GM23338 (cell line): Measurements from ENCODE around the gene TNPO3. TPM values are rescaled to one million over a fixed set of nuclear protein-coding genes. Genes with fewer than 3 reads are reported as not detected.

Experiments used
- ATAC-seq: fragments of 200-7000 bp; cut with Tn5 transposase; 3 replicates; pipeline ENCODE4 v1.9.1; 2020
- DNase-seq: peaks from one replicate; pipeline ENCODE4 v3.0.0-alpha.2; 2015; ENCODE audit warnings: low spot score
- H2AFZ ChIP-seq: fragments of 200-600 bp; sonication (generic); 2 replicates; pipeline ENCODE4 v1.8.0; 2016; ENCODE audit warnings: antibody characterized with exemption, mild to moderate bottlenecking, moderate library complexity
- H3F3A ChIP-seq: fragments of 200-600 bp; sonication (generic); replicated peaks from 2 replicates; pipeline ENCODE4 v1.8.0; 2017; ENCODE audit warnings: antibody characterized with exemption, mixed run types, low read depth
- H3K27ac ChIP-seq: fragments of 200-600 bp; sonication (generic); 2 replicates; pipeline ENCODE4 v1.6.1; 2016; ENCODE audit warnings: low read depth
- H3K27me3 ChIP-seq: fragments of 200-600 bp; sonication (generic); 2 replicates; pipeline ENCODE4 v1.8.0; 2016; ENCODE audit warnings: mild to moderate bottlenecking, mixed run types, moderate library complexity; ENCODE audit not compliant: insufficient read depth
- H3K36me3 ChIP-seq: fragments of 200-600 bp; sonication (generic); 2 replicates; pipeline ENCODE4 v1.8.0; 2016; ENCODE audit warnings: mild to moderate bottlenecking; ENCODE audit not compliant: insufficient read depth
- H3K4me1 ChIP-seq: fragments of 200-600 bp; sonication (generic); 2 replicates; pipeline ENCODE4 v1.8.0; 2016; ENCODE audit warnings: mild to moderate bottlenecking, moderate library complexity; ENCODE audit not compliant: insufficient read depth
- H3K4me2 ChIP-seq: fragments of 200-600 bp; sonication (generic); 2 replicates; pipeline ENCODE4 v1.7.1; 2017; ENCODE audit warnings: mixed run types
- H3K4me3 ChIP-seq: fragments of 200-600 bp; sonication (generic); 2 replicates; pipeline ENCODE4 v1.6.1; 2016; ENCODE audit warnings: mixed run types
- H3K79me2 ChIP-seq: fragments of 200-600 bp; sonication (generic); replicated peaks from 2 replicates; pipeline ENCODE4 v1.8.0; 2017; ENCODE audit warnings: mild to moderate bottlenecking; ENCODE audit not compliant: insufficient read depth
- H3K9me2 ChIP-seq: fragments of 200-600 bp; sonication (generic); 2 replicates; pipeline ENCODE4 v1.8.0; 2017; ENCODE audit not compliant: insufficient read depth
- H4K20me1 ChIP-seq: fragments of 200-600 bp; sonication (generic); replicated peaks from 2 replicates; pipeline ENCODE4 v1.8.0; 2017; ENCODE audit warnings: mild to moderate bottlenecking; ENCODE audit not compliant: insufficient read depth
- H3K27ac Mint-ChIP-seq: 2 replicates; pipeline ENCODE4 v1.8.0; 2020; ENCODE audit warnings: inconsistent platforms, mild to moderate bottlenecking, moderate library complexity, mixed read lengths
- H3K27me3 Mint-ChIP-seq: 3 replicates; pipeline ENCODE4 v1.8.0; 2022; ENCODE audit warnings: low read depth, mild to moderate bottlenecking, moderate library complexity, mixed read lengths, inconsistent platforms; ENCODE audit not compliant: insufficient read depth, poor library complexity
- H3K36me3 Mint-ChIP-seq: 3 replicates; pipeline ENCODE4 v1.8.0; 2021; ENCODE audit warnings: low read depth, mild to moderate bottlenecking, inconsistent platforms, moderate library complexity, mixed read lengths
- H3K4me1 Mint-ChIP-seq: 3 replicates; pipeline ENCODE4 v1.8.0; 2020; ENCODE audit warnings: mild to moderate bottlenecking, inconsistent platforms, mixed read lengths
- H3K4me3 Mint-ChIP-seq: 3 replicates; pipeline ENCODE4 v1.8.0; 2021; ENCODE audit warnings: moderate library complexity, mild to moderate bottlenecking, inconsistent platforms, mixed read lengths
- H3K9me3 Mint-ChIP-seq: 3 replicates; pipeline ENCODE4 v1.8.0; 2020; ENCODE audit warnings: moderate library complexity, mild to moderate bottlenecking, inconsistent platforms, mixed read lengths
- CTCF ChIP-seq, 2 experiments: fragments of 200-600 bp in 1 of 2; sonication (generic) in 1 of 2; conservative IDR thresholded peaks; 2 replicates each; pipeline versions ENCODE4 v1.5.1 to v1.6.1; 2016 to 2017; ENCODE audit warnings: antibody characterized with exemption in 2 of 2, low read depth in 2 of 2, mild to moderate bottlenecking in 2 of 2, moderate library complexity in 1 of 2
- JUNB ChIP-seq: IDR thresholded peaks from one replicate; pipeline ENCODE4 v1.6.1; 2016; ENCODE audit warnings: antibody characterized with exemption; ENCODE audit not compliant: unreplicated experiment
- POLR2AphosphoS5 ChIP-seq: IDR thresholded peaks from 2 replicates; pipeline ENCODE4 v1.6.1; 2016; ENCODE audit warnings: antibody characterized with exemption, low read depth
- REST ChIP-seq: IDR thresholded peaks from one replicate; pipeline ENCODE4 v1.6.1; 2018; ENCODE audit warnings: antibody characterized with exemption; ENCODE audit not compliant: unreplicated experiment
- ZNF114 ChIP-seq: fragments of 250-450 bp; sonication (Bioruptor Pico); IDR thresholded peaks from 2 replicates; pipeline ENCODE4 v1.5.0; 2020; ENCODE audit warnings: mild to moderate bottlenecking, moderate library complexity
- ZNF462 ChIP-seq: fragments of 250-450 bp; sonication (Bioruptor Pico); IDR thresholded peaks from 2 replicates; pipeline ENCODE4 v1.5.0; 2020; ENCODE audit warnings: mild to moderate bottlenecking, moderate library complexity
- polyA plus RNA-seq: library from polyadenylated mRNA; unstranded; fragments of >200 nt; fragmentation: Nextera tagmentation; extraction: Ambion mirVana; gene quantifications from 2 replicates; pipeline ENCODE4 v1.2.1, GENCODE V29; 2016
- total RNA-seq: library from RNA; depleted of rRNA; stranded (reverse); fragments of >200 nt; shearing (Covaris generic); gene quantifications from 2 replicates; pipeline ENCODE4 v1.2.3, GENCODE V29; 2014
- TF ChIP-seq, protein P1 (sequence below): IDR thresholded peaks from 2 replicates; pipeline ENCODE4 v1.6.1; 2016; ENCODE audit warnings: antibody characterized with exemption

TNPO3 gene
- total and polyA plus RNA-seq, 2 experiments from 2014 or later = 38.2 to 127 TPM

DNA sequence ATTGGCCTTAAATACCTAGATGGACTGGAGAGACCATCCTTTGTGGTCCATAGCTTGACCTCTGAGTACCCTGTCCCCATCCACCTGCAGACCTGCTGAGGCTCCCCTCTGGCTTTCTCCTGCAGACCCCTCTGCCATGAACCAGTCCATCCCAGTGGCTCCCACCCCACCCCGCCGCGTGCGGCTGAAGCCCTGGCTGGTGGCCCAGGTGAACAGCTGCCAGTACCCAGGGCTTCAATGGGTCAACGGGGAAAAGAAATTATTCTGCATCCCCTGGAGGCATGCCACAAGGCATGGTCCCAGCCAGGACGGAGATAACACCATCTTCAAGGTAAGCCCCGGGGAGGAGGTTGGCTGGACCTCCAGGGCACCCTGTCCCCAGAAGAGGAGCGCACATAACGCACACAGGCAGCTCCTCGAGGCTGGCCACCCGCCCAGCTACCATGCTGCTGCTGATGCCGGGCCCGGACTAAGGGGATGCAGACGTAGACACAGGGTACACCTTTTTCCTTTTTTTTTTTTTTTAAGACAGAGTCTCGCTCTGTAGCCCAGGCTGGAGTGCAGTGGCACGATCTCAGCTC lies 112.9 kb downstream of the TNPO3 start:
- DNase-seq (no peak), ATAC-seq (no peak)
- no peaks in the 10 kb centered on the region for H3K36me3 ChIP-seq
- Mint-ChIP-seq H3K36me3 (no peaks in the 10 kb centered on the region; the same call in 2 of the 3 replicates), H3K9me3 (no peaks in the 10 kb centered on the region), H3K27ac (no peak overlapping the region), H3K4me3 (no peak overlapping the region), H3K4me1 (peaks cover 11% of the 10 kb centered on the region), H3K27me3 (peaks cover 50% of the 10 kb centered on the region)
- H3F3A ChIP-seq = 0 out of 2 replicates have a peak, but pooled peaks cover 2% of the 10 kb centered on the region
- H3K27ac ChIP-seq = no peak overlapping the region
- TF ChIP-seq POLR2AphosphoS5 (no peak), CTCF (conservative IDR thresholded peaks at IDR 0.05; ENCODE audit: low read depth in 2 of 2) (no peak), ZNF114 (CRISPR knock-in tag) (no peak), REST (no peak)
- TF ChIP-seq, protein P1, sequence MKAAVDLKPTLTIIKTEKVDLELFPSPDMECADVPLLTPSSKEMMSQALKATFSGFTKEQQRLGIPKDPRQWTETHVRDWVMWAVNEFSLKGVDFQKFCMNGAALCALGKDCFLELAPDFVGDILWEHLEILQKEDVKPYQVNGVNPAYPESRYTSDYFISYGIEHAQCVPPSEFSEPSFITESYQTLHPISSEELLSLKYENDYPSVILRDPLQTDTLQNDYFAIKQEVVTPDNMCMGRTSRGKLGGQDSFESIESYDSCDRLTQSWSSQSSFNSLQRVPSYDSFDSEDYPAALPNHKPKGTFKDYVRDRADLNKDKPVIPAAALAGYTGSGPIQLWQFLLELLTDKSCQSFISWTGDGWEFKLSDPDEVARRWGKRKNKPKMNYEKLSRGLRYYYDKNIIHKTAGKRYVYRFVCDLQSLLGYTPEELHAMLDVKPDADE = no peak
- H4K20me1 ChIP-seq = peaks cover 1% of the 10 kb centered on the region; the same call in 1 of the 2 replicates
- peaks cover 40% of the 10 kb centered on the region for H3K27me3 ChIP-seq
- no peak overlapping the region for H2AFZ ChIP-seq
- no peaks in the 10 kb centered on the region for H3K4me1 ChIP-seq
- no peak overlapping the region for H3K4me2 ChIP-seq
- no peaks in the 10 kb centered on the region for H3K9me2 ChIP-seq
- no peaks in the 10 kb centered on the region for H3K79me2 ChIP-seq
- H3K4me3 ChIP-seq = no peak overlapping the region

GRCh38 chr7:128941323-128941890 lies 113.5 kb downstream of the TNPO3 start:
- no peak for ATAC-seq
- Histone ChIP-seq H3K79me2 (no peaks in the 10 kb centered on the region), H3K4me1 (no peaks in the 10 kb centered on the region), H4K20me1 (peaks cover 4% of the 10 kb centered on the region; the same call in 1 of the 2 replicates), H3K36me3 (no peaks in the 10 kb centered on the region), H3K4me2 (no peak overlapping the region), H3F3A (0 out of 2 replicates have a peak, but pooled peaks cover 5% of the 10 kb centered on the region), H3K27me3 (peaks cover 46% of the 10 kb centered on the region), H3K27ac (no peak overlapping the region), H2AFZ (no peak overlapping the region), H3K9me2 (no peaks in the 10 kb centered on the region), H3K4me3 (no peak overlapping the region)
- no peaks in the 10 kb centered on the region for H3K9me3 Mint-ChIP-seq
- H3K36me3 Mint-ChIP-seq = no peaks in the 10 kb centered on the region; the same call in 2 of the 3 replicates
- no peak for DNase-seq
- H3K27me3 Mint-ChIP-seq = peaks cover 51% of the 10 kb centered on the region
- no peak overlapping the region for H3K4me3 Mint-ChIP-seq
- no peak overlapping the region for H3K27ac Mint-ChIP-seq
- H3K4me1 Mint-ChIP-seq = peaks cover 11% of the 10 kb centered on the region
- TF ChIP-seq ZNF462 (no peak), POLR2AphosphoS5 (no peak), JUNB (no peak)
